ENCODE data around the gene BTBD16.

The BTBD16 gene

GRCh38 chr10:122341141-122341810 is 70.2 kb downstream of the BTBD16 start:
- H3K4me3 ChIP-seq (ENCODE audit: insufficient read depth, low read depth, low read length, poor library complexity, severe bottlenecking) = no peak overlapping the region
- H3K36me3 ChIP-seq (ENCODE audit: control insufficient read depth, insufficient read depth, low read length) = no peaks in the 10 kb centered on the region
- no peak overlapping the region for H3K27ac ChIP-seq (ENCODE audit: insufficient read depth, low read length, poor library complexity, severe bottlenecking)
- H3K27me3 ChIP-seq (replicated peaks; ENCODE audit: control insufficient read depth, insufficient read depth, low read length, poor library complexity, severe bottlenecking) = no peaks in the 10 kb centered on the region
- no peaks in the 10 kb centered on the region for H3K4me1 ChIP-seq (ENCODE audit: control insufficient read depth, insufficient read depth, low read length, poor library complexity, severe bottlenecking)
- no peak for DNase-seq
- no peaks in the 10 kb centered on the region for H3K9me3 ChIP-seq (ENCODE audit: control insufficient read depth, low read length)

GRCh38 chr10:122342293-122343134 is 71.4 kb downstream of the BTBD16 start:
- DNase-seq = peak; percentile 21 to 41 (median 36)
- Histone ChIP-seq H3K36me3 (ENCODE audit: control insufficient read depth, insufficient read depth, low read length) (no peaks in the 10 kb centered on the region), H3K27ac (ENCODE audit: insufficient read depth, low read length, poor library complexity, severe bottlenecking) (no peak overlapping the region), H3K27me3 (replicated peaks; ENCODE audit: control insufficient read depth, insufficient read depth, low read length, poor library complexity, severe bottlenecking) (no peaks in the 10 kb centered on the region), H3K9me3 (ENCODE audit: control insufficient read depth, low read length) (no peaks in the 10 kb centered on the region), H3K4me1 (ENCODE audit: control insufficient read depth, insufficient read depth, low read length, poor library complexity, severe bottlenecking) (no peaks in the 10 kb centered on the region), H3K4me3 (ENCODE audit: insufficient read depth, low read depth, low read length, poor library complexity, severe bottlenecking) (no peak overlapping the region)

- Histone ChIP-seq H3K36me3 (ENCODE audit: control insufficient read depth, insufficient read depth, low read length) (no peaks in the 10 kb centered on the region), H3K9me3 (ENCODE audit: control insufficient read depth, low read length) (no peaks in the 10 kb centered on the region), H3K27me3 (replicated peaks; ENCODE audit: control insufficient read depth, insufficient read depth, low read length, poor library complexity, severe bottlenecking) (no peaks in the 10 kb centered on the region), H3K4me1 (ENCODE audit: control insufficient read depth, insufficient read depth, low read length, poor library complexity, severe bottlenecking) (no peaks in the 10 kb centered on the region), H3K4me3 (ENCODE audit: insufficient read depth, low read depth, low read length, poor library complexity, severe bottlenecking) (no peak overlapping the region), H3K27ac (ENCODE audit: insufficient read depth, low read length, poor library complexity, severe bottlenecking) (no peak overlapping the region)
- DNase-seq = no peak
Observed at GRCh38 chr10:122343135-122343800, 72.2 kb downstream of the BTBD16 start.

- H3K4me3 ChIP-seq (ENCODE audit: insufficient read depth, low read depth, low read length, poor library complexity, severe bottlenecking) = no peak overlapping the region
- no peak overlapping the region for H3K27ac ChIP-seq (ENCODE audit: insufficient read depth, low read length, poor library complexity, severe bottlenecking)
- no peak for DNase-seq
- no peaks in the 10 kb centered on the region for H3K27me3 ChIP-seq (replicated peaks; ENCODE audit: control insufficient read depth, insufficient read depth, low read length, poor library complexity, severe bottlenecking)
- H3K36me3 ChIP-seq (ENCODE audit: control insufficient read depth, insufficient read depth, low read length) = no peaks in the 10 kb centered on the region
- no peaks in the 10 kb centered on the region for H3K4me1 ChIP-seq (ENCODE audit: control insufficient read depth, insufficient read depth, low read length, poor library complexity, severe bottlenecking)
- no peaks in the 10 kb centered on the region for H3K9me3 ChIP-seq (ENCODE audit: control insufficient read depth, low read length)
Observed at GRCh38 chr10:122343936-122344335, 72.8 kb downstream of the BTBD16 start.

- H3K9me3 ChIP-seq (ENCODE audit: control insufficient read depth, low read length) = no peaks in the 10 kb centered on the region
- H3K4me3 ChIP-seq (ENCODE audit: insufficient read depth, low read depth, low read length, poor library complexity, severe bottlenecking) = no peak overlapping the region
- no peaks in the 10 kb centered on the region for H3K27me3 ChIP-seq (replicated peaks; ENCODE audit: control insufficient read depth, insufficient read depth, low read length, poor library complexity, severe bottlenecking)
- no peaks in the 10 kb centered on the region for H3K36me3 ChIP-seq (ENCODE audit: control insufficient read depth, insufficient read depth, low read length)
- no peak overlapping the region for H3K27ac ChIP-seq (ENCODE audit: insufficient read depth, low read length, poor library complexity, severe bottlenecking)
- no peak for DNase-seq
- no peaks in the 10 kb centered on the region for H3K4me1 ChIP-seq (ENCODE audit: control insufficient read depth, insufficient read depth, low read length, poor library complexity, severe bottlenecking)
Observed at GRCh38 chr10:122344741-122345258, 73.7 kb downstream of the BTBD16 start.

GRCh38 chr10:122346326-122346950 is 75.3 kb downstream of the BTBD16 start:
- H3K9me3 ChIP-seq (ENCODE audit: control insufficient read depth, low read length) = no peaks in the 10 kb centered on the region
- DNase-seq = no peak
- no peak overlapping the region for H3K4me3 ChIP-seq (ENCODE audit: insufficient read depth, low read depth, low read length, poor library complexity, severe bottlenecking)
- no peaks in the 10 kb centered on the region for H3K4me1 ChIP-seq (ENCODE audit: control insufficient read depth, insufficient read depth, low read length, poor library complexity, severe bottlenecking)
- no peaks in the 10 kb centered on the region for H3K27me3 ChIP-seq (replicated peaks; ENCODE audit: control insufficient read depth, insufficient read depth, low read length, poor library complexity, severe bottlenecking)
- no peaks in the 10 kb centered on the region for H3K36me3 ChIP-seq (ENCODE audit: control insufficient read depth, insufficient read depth, low read length)
- H3K27ac ChIP-seq (ENCODE audit: insufficient read depth, low read length, poor library complexity, severe bottlenecking) = no peak overlapping the region

- no peaks in the 10 kb centered on the region for H3K9me3 ChIP-seq (ENCODE audit: control insufficient read depth, low read length)
- H3K4me3 ChIP-seq (ENCODE audit: insufficient read depth, low read depth, low read length, poor library complexity, severe bottlenecking) = no peak overlapping the region
- no peaks in the 10 kb centered on the region for H3K36me3 ChIP-seq (ENCODE audit: control insufficient read depth, insufficient read depth, low read length)
- no peak overlapping the region for H3K27ac ChIP-seq (ENCODE audit: insufficient read depth, low read length, poor library complexity, severe bottlenecking)
- H3K27me3 ChIP-seq (replicated peaks; ENCODE audit: control insufficient read depth, insufficient read depth, low read length, poor library complexity, severe bottlenecking) = no peaks in the 10 kb centered on the region
- H3K4me1 ChIP-seq (ENCODE audit: control insufficient read depth, insufficient read depth, low read length, poor library complexity, severe bottlenecking) = no peaks in the 10 kb centered on the region
- DNase-seq = no peak
Observed at GRCh38 chr10:122347170-122347841, 76.2 kb downstream of the BTBD16 start.

GRCh38 chr10:122348512-122348911 is 77.4 kb downstream of the BTBD16 start:
- H3K4me3 ChIP-seq (ENCODE audit: insufficient read depth, low read depth, low read length, poor library complexity, severe bottlenecking) = no peak overlapping the region
- no peak overlapping the region for H3K27ac ChIP-seq (ENCODE audit: insufficient read depth, low read length, poor library complexity, severe bottlenecking)
- no peaks in the 10 kb centered on the region for H3K36me3 ChIP-seq (ENCODE audit: control insufficient read depth, insufficient read depth, low read length)
- H3K9me3 ChIP-seq (ENCODE audit: control insufficient read depth, low read length) = no peaks in the 10 kb centered on the region
- H3K4me1 ChIP-seq (ENCODE audit: control insufficient read depth, insufficient read depth, low read length, poor library complexity, severe bottlenecking) = no peaks in the 10 kb centered on the region
- no peaks in the 10 kb centered on the region for H3K27me3 ChIP-seq (replicated peaks; ENCODE audit: control insufficient read depth, insufficient read depth, low read length, poor library complexity, severe bottlenecking)
- no peak for DNase-seq

- H3K4me1 ChIP-seq (ENCODE audit: control insufficient read depth, insufficient read depth, low read length, poor library complexity, severe bottlenecking) = no peaks in the 10 kb centered on the region
Observed at GRCh38 chr10:122348935-122349361, 77.9 kb downstream of the BTBD16 start.

More at GRCh38 chr10:122348935-122349361, 77.9 kb downstream of the BTBD16 start:
- no peaks in the 10 kb centered on the region for H3K36me3 ChIP-seq (ENCODE audit: control insufficient read depth, insufficient read depth, low read length)
- DNase-seq = no peak
- no peaks in the 10 kb centered on the region for H3K9me3 ChIP-seq (ENCODE audit: control insufficient read depth, low read length)
- H3K27ac ChIP-seq (ENCODE audit: insufficient read depth, low read length, poor library complexity, severe bottlenecking) = no peak overlapping the region
- no peak overlapping the region for H3K4me3 ChIP-seq (ENCODE audit: insufficient read depth, low read depth, low read length, poor library complexity, severe bottlenecking)
- no peaks in the 10 kb centered on the region for H3K27me3 ChIP-seq (replicated peaks; ENCODE audit: control insufficient read depth, insufficient read depth, low read length, poor library complexity, severe bottlenecking)

All from effector memory CD4-positive, alpha-beta T cell (primary cell).